HG02885 (cell line): ENCODE data around the gene MEG3.
"Not testable (repeated sequence)": the region's sequence is repeated elsewhere in the genome, so short reads cannot be mapped to it uniquely, and the experiment has no call there.

ENCODE experiments used
- ATAC-seq: cut with Tn5 transposase; IDR thresholded peaks from one replicate; pipeline ENCODE4 v1.9.1; 2021; ENCODE audit warnings: mild to moderate bottlenecking; ENCODE audit not compliant: unreplicated experiment, poor library complexity

MEG3 gene

GRCh38 chr14:100810861-100811461 lies 15.0 kb upstream of the MEG3 start:
- ATAC-seq, result no peak

DNA sequence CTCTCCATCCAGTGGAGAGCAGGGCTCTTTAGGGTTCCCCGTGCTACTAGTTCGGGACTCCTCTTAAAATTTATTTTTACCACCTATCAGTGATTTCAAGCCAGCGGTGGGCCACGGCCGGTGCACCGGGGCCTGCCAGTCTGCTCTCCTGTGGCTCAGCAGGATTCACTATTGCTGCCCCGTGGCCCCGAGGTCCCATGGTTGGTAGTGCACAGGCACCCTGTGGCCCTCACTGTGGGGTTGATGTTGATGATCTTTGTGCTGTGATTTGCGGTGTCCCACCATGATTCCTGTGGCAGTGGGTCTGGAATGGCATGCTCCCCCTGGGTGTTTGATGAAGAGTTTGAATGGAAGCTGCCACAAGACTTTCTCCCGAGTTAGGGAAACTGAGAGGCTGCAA lies 12.6 kb upstream of the MEG3 start:
- ATAC-seq, result no peak

DNA sequence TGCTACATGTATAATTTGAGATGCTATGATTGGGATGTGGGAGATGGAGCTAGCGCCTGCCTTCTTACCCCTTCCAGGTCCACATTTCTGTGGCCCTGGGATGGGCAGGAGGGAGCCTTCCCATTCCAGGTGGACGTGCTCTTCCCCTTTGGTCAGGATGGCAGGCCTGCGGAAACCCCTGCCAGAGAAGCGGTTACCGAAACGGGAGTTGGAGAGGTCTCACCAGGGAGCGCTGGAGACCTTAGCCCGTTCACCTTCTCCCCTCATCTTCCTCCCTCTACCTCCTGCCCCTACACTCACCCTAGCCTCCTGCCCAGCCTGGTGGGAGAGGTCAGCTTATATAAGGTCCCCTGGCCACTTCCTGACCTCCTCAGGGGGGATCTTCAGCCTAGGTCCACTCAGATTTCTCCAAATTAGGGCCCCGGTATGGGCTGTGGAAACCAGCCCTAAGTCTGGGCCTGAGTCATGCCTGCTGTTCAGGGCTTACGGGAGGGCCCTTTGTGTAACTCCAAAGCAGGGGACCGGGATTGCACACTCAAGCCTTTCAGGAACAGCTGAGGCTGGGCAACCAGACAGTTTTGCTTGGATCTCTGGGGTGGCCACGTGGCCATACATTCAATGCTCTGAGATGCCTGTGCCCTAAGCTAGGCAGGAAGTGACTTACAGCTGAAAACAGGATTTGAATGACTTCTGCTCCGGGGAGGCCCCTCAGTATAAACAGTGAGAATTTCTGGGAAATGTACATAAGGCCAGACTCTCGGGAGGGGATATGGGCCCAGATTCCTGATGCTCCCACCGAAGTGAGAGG lies 10.2 kb upstream of the MEG3 start:
- no peak for ATAC-seq

GRCh38 chr14:100816286-100816949 lies 9.5 kb upstream of the MEG3 start:
- ATAC-seq, result no peak

- no peak for ATAC-seq
These were observed 8.7 kb upstream of the MEG3 start for GRCh38 chr14:100816950-100817901.

GRCh38 chr14:100818221-100818699 lies 7.7 kb upstream of the MEG3 start:
- no peak for ATAC-seq

- ATAC-seq, result not testable (repeated sequence)
These were observed 7.0 kb upstream of the MEG3 start for GRCh38 chr14:100818923-100819322.

DNA sequence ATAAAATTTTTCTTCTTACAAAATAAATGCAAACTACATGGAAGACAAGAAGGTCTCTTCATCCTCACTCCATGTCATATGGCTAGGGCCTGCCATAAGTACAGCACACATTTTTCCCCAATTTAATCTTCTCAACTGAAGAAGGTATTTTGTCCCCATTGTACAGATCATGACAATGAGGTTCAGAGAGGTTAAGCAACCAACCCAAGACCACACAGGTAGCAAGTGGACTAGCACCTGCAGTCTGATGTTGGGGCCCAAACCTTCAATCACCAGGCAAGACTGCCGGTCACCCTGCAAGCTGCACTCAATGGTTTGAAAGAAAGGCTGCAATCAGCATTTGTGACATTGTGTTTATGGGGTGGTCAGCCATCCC lies 6.5 kb upstream of the MEG3 start:
- no peak for ATAC-seq

GRCh38 chr14:100819829-100820475 lies 6.0 kb upstream of the MEG3 start:
- ATAC-seq, result no peak

GRCh38 chr14:100820957-100821356 lies 5.0 kb upstream of the MEG3 start:
- no peak for ATAC-seq

- no peak for ATAC-seq
These were observed 3.9 kb upstream of the MEG3 start for GRCh38 chr14:100822013-100822412.

GRCh38 chr14:100822532-100823296 lies 3.2 kb upstream of the MEG3 start:
- no peak for ATAC-seq

- no peak for ATAC-seq
These were observed 2.4 kb upstream of the MEG3 start for GRCh38 chr14:100823413-100824080.

GRCh38 chr14:100824091-100824551 lies 1.8 kb upstream of the MEG3 start:
- no peak for ATAC-seq

DNA sequence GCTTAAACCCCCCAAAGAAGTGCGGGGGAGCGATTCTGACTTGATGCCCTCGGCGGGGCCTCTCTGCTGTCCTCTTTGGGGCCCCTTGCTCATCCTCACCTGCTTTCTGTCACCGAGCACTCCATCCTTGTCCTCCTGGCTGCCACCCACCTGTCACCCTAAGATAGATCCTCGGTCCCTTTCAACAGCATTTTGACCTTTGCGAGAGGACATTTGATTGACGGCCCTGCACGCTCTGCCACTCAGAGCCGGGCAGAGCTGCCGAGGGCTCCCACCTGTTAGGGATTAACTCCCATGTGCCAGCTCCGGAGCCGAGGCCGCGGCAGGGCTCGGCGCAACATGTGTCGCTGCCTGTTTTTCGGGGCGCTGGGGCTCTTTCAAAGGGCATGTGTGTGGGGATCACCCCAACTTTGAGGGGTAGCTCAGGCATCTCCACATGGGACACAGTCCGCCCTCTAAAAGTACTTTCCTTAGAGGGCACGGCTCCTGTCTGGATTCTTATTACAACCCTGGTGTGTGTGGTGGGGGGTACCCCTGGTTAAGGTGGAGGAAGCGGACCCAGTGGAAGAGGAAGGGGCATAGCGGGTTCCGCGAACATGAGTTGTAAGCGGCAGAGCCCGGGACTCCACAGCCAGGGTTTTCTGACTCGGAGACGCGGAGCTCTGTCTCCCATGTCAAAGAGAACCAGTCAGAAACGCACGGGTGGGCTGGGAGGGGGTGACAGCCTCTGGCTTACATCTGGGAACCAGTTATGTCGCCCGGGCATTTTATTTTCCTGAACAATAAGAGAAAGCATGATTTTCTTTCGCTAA lies 811 bp upstream of the MEG3 start:
- ATAC-seq, result no peak

DNA sequence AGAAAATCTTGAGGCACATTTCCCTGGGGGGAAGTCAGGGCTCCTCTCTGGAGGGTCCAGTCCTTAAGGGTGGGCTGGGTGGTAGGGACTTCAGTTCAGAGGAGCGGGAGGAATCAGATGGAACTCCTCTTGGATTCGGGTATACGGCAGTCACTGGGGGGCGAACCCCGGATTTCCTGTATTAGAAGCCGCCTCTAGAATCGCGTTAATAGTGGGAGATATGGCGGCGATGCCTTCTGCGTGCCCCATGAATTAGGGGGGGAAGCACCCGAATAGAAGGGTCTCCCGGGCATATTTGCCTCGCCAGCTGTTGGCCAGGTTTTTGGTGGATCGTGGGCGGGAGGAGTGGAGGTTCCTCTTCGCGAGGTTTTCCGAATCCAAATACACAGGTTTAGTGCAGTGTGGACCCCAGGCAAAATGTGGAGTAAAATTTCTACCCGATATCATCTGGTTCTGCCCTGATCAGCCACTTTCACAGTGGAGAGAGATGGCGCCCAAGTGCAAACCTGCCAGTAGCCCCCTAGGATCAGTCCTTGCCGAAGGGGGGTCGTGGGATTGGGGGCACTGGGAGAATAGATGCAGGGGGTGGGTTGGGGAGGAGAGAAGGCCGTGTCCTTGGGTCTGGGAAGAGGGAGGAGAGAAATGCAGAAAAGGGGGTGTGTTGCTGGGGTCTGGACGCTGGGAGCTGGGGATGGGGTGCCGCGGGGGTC lies 628 bp downstream of the MEG3 start:
- no peak for ATAC-seq
